Measurements from ENCODE around the gene RAD51B. TPM values are rescaled to one million over a fixed set of nuclear protein-coding genes. Genes with fewer than 3 reads are reported as not detected.

Gene RAD51B
- total RNA-seq, 4 donors from 2014 or later: 14.0 to 16.4 (median 14.8) TPM

DNA sequence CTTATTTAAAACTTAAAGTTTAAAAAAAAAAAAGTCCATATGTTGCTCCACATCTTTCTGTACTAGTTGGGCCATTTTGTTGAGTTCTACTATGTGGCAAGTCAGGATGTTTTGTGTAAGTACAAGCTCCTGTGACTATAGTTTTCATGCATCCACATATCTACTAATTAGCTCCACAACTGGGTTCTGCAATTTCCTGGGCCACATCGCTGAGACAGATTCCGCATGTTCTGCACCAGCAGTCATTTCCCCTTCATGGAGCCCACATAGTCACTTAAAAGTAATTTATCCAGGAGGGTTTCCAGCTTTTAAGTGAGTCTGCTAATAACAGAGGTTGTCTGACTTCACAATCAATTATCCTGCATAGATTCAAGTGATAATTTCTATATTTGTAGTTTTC lies 511.8 kb downstream of the RAD51B start:
- Histone ChIP-seq H3K4me3 (replicated peaks in 1 of 3) (no peak overlapping the region), H3K27me3 (no peaks in the 10 kb centered on the region), H3K9me3 (no peaks in the 10 kb centered on the region), H3K4me1 (no peaks in the 10 kb centered on the region), H3K27ac (no peak overlapping the region), H3K36me3 (no peaks in the 10 kb centered on the region)
- TF ChIP-seq, protein P1, sequence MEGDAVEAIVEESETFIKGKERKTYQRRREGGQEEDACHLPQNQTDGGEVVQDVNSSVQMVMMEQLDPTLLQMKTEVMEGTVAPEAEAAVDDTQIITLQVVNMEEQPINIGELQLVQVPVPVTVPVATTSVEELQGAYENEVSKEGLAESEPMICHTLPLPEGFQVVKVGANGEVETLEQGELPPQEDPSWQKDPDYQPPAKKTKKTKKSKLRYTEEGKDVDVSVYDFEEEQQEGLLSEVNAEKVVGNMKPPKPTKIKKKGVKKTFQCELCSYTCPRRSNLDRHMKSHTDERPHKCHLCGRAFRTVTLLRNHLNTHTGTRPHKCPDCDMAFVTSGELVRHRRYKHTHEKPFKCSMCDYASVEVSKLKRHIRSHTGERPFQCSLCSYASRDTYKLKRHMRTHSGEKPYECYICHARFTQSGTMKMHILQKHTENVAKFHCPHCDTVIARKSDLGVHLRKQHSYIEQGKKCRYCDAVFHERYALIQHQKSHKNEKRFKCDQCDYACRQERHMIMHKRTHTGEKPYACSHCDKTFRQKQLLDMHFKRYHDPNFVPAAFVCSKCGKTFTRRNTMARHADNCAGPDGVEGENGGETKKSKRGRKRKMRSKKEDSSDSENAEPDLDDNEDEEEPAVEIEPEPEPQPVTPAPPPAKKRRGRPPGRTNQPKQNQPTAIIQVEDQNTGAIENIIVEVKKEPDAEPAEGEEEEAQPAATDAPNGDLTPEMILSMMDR (IDR thresholded peaks at IDR 0.05): no peak
- TF ChIP-seq POLR2A (IDR thresholded peaks at IDR 0.05): no peak
- WGBS, 2 donors: 75 to 91% methylated on average over 2 of the region's 2 CpGs
- no peak for DNase-seq
- intact Hi-C loops (cut with DNase I): no loop called here

DNA sequence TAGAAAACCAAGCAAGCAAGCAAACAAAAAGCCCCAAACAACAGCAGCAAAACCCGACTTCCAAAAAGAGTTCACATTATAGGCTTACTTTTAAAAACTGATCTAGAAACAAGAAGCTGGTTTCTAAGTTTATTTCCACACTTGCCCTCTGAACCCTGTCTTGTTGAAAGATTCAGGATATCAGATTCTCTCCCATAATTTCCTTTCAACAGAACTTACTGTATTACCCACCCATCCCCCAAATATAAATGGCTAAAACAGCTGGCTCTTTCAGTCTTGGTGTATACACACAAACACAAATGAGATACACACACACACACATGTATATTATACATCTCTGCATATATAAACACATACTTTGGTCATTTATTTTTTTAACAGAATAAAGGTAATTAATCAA lies 512.4 kb downstream of the RAD51B start:
- intact Hi-C loops (cut with DNase I): no loop called here
- WGBS, 2 donors: 75 to 86% methylated on average over 1 of the region's 1 CpG

DNA sequence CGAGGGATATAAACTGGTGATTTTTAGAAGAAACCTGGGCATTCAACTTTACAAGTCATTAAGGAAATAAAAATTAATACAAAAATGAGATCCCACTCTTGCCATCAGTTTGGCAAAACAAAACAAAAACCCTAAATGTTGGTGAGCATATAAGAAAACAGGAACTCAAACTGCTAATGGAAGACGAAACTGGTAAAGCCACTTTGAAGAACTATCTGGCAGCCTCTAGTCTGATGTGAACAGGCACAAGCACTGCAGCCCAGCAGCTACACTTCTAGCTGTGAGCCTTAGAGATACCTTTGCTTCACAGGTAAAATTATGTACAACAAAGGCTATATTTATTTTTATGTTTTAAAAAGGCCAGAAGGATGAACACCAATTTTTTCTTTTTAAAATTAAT lies 513.7 kb downstream of the RAD51B start:
- H3K27ac ChIP-seq: no peak overlapping the region
- 77 to 80% methylated on average over 2 of the region's 2 CpGs for WGBS, 2 donors
- no peak overlapping the region for H3K4me3 ChIP-seq (replicated peaks in 1 of 3)
- intact Hi-C loops (cut with DNase I): no loop called here
- no peak for TF ChIP-seq POLR2A (IDR thresholded peaks at IDR 0.05)
- TF ChIP-seq, protein P1 (IDR thresholded peaks at IDR 0.05): no peak
- H3K4me1 ChIP-seq: no peaks in the 10 kb centered on the region
- H3K9me3 ChIP-seq: no peaks in the 10 kb centered on the region
- no peaks in the 10 kb centered on the region for H3K36me3 ChIP-seq
- no peak for DNase-seq
- H3K27me3 ChIP-seq: no peaks in the 10 kb centered on the region

More for the DNA sequence above, 512.4 kb downstream of the RAD51B start:
- Histone ChIP-seq H3K27me3 (no peaks in the 10 kb centered on the region), H3K4me1 (no peaks in the 10 kb centered on the region), H3K9me3 (no peaks in the 10 kb centered on the region), H3K4me3 (replicated peaks in 1 of 3) (no peak overlapping the region), H3K36me3 (no peaks in the 10 kb centered on the region), H3K27ac (no peak overlapping the region)
- TF ChIP-seq, protein P1 (IDR thresholded peaks at IDR 0.05): no peak
- no peak for TF ChIP-seq POLR2A (IDR thresholded peaks at IDR 0.05)
- no peak for DNase-seq

DNA sequence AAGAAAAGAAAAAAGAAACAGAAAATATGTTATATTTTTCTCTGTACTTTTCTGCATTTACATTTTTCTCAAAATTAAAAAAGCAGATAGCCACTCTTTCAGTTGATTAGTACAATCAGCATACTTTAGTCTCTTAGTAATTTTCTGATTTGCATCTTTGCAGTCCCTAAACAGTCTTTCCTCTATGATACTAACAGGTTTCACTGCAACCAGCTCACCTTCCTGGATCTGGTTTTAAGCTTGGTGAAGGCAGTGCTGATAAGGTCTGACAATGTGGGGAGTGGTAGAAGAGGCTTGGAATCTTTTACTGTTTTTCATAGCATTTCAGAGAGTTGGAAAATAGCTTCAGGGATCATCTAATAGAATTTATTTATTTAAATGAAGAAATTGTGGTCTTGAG lies 515.7 kb downstream of the RAD51B start:
- DNase-seq: no peak
- no peaks in the 10 kb centered on the region for H3K27me3 ChIP-seq
- no peaks in the 10 kb centered on the region for H3K36me3 ChIP-seq
- H3K27ac ChIP-seq: no peak overlapping the region
- H3K4me1 ChIP-seq: no peaks in the 10 kb centered on the region
- intact Hi-C loops (cut with DNase I): no loop called here
- TF ChIP-seq, protein P1 (IDR thresholded peaks at IDR 0.05): no peak
- no peak for TF ChIP-seq POLR2A (IDR thresholded peaks at IDR 0.05)
- H3K4me3 ChIP-seq (replicated peaks in 1 of 3): no peak overlapping the region
- no peaks in the 10 kb centered on the region for H3K9me3 ChIP-seq

DNA sequence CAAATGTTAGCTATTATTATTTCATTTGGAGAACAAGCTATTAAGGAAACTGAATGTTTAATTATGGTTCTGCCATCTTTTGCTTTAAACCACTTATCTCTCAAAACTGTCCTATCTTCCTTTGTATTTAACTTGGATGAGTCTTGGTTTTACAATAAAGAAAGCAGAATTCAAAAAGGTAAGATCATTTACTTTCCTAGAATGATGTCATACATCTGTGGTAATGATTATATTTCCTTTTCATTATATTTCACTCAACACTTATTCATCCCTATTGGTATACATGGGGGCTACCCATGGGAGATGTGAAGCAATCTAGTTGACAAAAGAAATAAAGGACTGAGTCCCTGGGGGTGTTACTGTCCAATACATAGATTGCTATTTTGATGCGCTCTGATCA lies 516.6 kb downstream of the RAD51B start:
- TF ChIP-seq POLR2A (IDR thresholded peaks at IDR 0.05): no peak
- TF ChIP-seq, protein P1 (IDR thresholded peaks at IDR 0.05): no peak
- intact Hi-C loops (cut with DNase I): no loop called here
- H3K9me3 ChIP-seq: no peaks in the 10 kb centered on the region
- WGBS, 2 donors: 100% methylated on average over 1 of the region's 1 CpG
- no peaks in the 10 kb centered on the region for H3K4me1 ChIP-seq
- H3K27me3 ChIP-seq: no peaks in the 10 kb centered on the region
- H3K4me3 ChIP-seq (replicated peaks in 1 of 3): no peak overlapping the region
- DNase-seq: no peak
- H3K36me3 ChIP-seq: no peaks in the 10 kb centered on the region
- H3K27ac ChIP-seq: no peak overlapping the region

Data from thyroid gland (tissue), 4 donors.